HCEC 1CT (cell line): ENCODE results near the gene NSMCE1.

Experiments
- DNase-seq: peaks from one replicate; pipeline ENCODE4 v3.0.0-alpha.2; 2017

The NSMCE1 gene

GRCh38 chr16:27242398-27242797 is 26.2 kb downstream of the NSMCE1 start:
- no peak for DNase-seq

DNA sequence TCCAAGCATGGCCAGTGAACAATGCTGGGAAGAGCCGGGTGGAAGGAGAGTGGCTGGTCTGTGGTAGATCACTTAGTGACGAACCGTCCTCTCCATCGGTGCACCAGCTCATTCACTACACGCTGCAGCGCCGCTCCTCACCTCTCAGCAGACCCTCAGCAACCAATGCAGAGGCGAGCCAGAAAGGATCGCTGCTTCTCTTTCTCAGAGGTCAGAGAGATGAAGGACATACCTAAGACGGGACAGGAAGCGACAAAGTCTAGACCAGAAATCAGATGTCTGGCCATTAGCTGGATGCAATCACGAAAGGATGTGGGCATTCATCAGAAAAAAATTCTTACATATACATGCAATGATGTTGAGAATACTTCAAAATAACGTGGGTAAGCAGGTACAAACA is 26.9 kb downstream of the NSMCE1 start:
- DNase-seq, result no peak

DNA sequence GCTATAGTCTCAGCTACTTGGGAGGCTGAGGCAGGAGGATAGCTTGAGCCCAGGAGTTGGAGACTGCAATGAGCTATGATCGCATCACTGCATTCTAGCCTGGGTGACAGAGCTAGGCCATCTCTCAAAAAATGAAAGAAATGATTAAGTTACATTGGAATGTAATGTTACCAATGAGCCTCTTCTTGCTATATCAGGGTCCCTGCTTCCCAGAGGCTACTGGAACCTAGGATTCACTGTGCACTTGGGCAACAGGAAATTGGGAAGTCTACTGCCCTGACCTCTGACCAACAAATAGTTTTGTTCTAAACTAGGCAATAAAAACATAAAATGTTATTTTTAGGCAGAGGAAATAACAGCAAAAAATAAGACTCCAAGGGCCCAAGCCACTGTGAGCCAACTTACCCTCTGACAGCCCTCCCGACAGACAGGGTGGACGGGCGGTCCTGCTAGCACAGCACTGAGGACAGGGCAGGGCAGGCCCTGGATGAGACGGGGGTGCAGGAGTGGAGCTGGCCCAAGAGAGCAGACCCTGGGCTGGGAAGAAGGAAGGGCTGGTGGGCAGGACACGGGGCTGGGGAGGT is 27.5 kb downstream of the NSMCE1 start:
- DNase-seq, result peak; percentile 98

- no peak for DNase-seq
Observed at GRCh38 chr16:27239906-27240655, 28.5 kb downstream of the NSMCE1 start.

GRCh38 chr16:27239026-27239425 is 29.5 kb downstream of the NSMCE1 start:
- DNase-seq, result no peak

DNA sequence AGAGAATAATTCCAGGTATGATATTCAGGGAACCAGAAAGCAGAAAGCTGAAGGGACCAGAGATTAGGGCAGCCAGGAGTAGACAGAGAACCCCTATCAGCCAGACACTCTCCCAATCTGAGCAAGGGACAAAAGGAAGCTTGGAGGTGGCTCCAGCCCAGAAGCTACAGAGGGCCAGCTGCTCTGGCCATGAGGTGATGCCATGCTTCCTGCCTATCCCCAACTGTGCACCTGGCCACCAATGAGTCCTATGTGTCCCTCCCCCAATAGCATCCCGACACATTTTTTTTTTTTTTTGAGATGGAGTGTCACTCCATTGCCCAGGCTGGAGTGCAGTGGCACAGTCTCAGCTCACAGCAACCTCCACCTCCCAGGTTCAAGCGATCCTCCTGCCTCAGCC is 30.0 kb downstream of the NSMCE1 start:
- no peak for DNase-seq

GRCh38 chr16:27238016-27238587 is 30.5 kb downstream of the NSMCE1 start:
- no peak for DNase-seq

- no peak for DNase-seq
Observed at GRCh38 chr16:27237219-27238015, 31.2 kb downstream of the NSMCE1 start.

- DNase-seq, result no peak
Observed at GRCh38 chr16:27236635-27237218, 31.8 kb downstream of the NSMCE1 start.

DNA sequence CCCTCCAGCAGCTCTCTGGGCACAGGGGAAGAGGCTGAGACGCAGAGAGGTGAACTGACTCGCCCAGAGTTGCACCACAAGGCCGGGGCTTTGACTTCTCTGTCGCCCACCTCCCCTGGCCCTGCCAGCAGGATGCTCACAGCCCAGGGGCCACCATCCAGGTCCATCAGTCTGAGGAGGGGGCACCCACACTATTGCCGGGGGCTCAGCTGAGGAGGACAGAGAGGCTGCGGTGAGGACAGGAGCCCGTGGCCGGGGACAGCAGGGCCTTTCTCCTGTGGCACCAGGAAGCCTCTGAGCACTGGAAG is 32.7 kb downstream of the NSMCE1 start:
- DNase-seq, result no peak

DNA sequence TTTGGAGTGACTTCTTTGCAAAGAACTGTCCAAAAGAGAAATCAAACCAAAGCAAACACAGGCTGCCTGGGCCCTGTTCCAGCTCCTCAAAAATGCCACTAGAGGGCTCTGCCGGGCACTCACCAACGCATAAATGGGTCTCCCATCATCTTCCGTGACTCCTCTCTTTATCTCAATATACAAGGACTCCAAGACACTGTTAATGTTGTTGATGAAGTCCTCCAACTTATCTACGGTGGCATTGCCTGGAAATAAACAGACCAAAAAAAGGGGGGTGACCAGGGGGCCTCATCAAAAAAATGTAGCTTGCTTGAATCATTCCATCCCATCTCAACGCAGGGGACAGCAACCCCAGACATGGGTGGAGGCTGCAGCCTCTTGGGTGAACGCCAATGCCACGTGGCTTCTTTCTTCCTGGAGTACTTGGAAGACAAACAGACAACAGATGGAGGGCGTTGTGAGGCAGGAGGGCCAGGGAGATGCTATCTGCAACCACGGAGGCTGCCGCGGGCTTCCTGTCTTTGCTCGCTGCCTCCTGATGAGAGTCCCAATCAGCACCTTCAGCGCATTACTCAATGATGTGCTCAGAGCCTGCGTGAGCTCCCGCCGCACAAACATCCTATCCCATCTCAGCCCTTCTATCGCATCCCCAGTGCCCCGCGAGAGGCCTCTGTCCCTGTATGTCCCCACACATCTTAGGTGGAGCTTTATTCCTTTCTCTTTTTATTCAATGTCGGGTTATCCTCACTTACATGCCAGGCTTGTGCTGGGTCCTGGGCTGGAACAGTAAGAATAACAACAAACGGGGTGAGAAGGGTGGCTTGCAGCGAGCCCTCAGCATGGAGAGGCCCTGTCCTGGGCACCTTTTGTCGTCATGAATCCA is 33.3 kb downstream of the NSMCE1 start:
- peak; percentile 75 for DNase-seq

DNA sequence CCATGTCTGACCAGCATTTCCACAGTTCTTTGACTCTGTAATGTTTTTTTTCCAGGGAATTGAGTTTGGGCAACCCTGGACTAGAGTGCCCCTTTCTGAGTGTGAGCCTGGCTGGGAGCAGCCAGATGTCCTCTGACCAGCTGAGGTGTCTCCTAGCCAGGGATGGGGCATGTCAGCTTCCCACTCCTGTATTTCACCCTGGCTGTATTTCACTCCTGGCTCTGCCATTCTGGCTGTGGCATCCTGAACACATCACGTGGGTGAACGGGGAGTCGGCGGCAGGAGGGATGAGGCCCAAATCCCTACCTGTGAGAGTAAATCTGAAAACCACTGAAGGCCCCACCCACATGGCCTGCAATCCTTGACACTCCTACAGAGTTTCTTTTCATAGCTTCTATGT is 34.0 kb downstream of the NSMCE1 start:
- no peak for DNase-seq

GRCh38 chr16:27234171-27234570 is 34.4 kb downstream of the NSMCE1 start:
- DNase-seq, result no peak

GRCh38 chr16:27233731-27234130 is 34.8 kb downstream of the NSMCE1 start:
- no peak for DNase-seq

- no peak for DNase-seq
Observed at GRCh38 chr16:27232901-27233625, 35.5 kb downstream of the NSMCE1 start.

DNA sequence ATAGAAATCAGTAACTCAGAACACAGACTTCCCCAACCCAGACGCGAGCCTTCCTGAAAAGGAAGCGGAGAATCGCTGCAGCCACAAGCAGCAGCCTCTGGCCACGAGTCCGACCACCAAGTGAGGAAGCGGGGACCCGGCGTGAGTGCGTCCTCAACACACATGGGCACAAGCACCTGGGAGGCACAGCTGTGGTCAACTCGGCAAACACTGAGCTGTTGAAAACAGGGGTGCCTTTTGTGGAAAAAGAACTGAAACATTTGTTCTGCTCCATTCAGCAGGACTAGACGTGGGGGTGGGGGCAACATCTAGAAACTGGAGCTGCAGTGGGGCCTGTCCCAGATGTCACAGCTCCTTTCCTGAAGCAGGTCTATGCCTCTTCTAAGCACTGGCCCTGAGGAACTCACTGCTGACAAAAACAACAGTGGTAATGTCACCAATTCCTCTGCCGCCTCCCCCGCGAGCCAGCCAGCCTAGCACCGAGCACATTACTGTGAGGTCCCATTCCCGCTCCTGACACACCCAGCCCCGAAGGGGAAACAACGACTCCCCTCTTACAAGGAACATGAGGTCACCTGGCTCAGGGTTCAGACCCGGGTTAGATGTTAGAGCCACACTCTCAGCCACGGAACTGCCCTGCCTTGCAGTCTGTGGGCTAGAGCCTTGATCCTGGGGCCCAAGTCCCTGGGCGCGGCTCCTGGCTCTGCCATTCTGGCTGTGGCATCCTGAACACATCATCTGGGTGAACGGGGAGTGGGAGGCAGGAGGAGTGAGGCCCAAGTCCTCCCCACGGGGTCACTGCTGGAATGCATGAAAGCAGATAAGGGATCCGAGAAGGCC is 36.3 kb downstream of the NSMCE1 start:
- DNase-seq, result no peak

DNA sequence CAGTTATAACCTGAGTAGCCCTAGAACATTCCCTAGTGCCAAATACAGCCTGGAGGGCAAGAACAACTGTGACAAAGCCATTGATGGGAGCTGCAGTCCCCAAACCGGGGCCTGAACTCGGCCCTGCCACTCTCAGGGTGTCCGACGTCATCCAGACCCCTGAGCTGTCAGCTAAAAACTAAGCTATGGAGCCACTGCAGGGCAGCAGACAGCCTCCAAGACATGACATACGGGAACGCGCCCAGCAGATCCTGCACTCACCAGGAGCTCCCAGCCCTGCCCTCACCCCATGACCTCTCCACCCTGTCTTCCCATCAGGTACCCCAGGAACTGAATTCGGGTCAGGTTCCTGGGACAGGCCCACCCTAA is 36.9 kb downstream of the NSMCE1 start:
- no peak for DNase-seq

GRCh38 chr16:27230562-27231001 is 38.0 kb downstream of the NSMCE1 start:
- DNase-seq, result no peak

DNA sequence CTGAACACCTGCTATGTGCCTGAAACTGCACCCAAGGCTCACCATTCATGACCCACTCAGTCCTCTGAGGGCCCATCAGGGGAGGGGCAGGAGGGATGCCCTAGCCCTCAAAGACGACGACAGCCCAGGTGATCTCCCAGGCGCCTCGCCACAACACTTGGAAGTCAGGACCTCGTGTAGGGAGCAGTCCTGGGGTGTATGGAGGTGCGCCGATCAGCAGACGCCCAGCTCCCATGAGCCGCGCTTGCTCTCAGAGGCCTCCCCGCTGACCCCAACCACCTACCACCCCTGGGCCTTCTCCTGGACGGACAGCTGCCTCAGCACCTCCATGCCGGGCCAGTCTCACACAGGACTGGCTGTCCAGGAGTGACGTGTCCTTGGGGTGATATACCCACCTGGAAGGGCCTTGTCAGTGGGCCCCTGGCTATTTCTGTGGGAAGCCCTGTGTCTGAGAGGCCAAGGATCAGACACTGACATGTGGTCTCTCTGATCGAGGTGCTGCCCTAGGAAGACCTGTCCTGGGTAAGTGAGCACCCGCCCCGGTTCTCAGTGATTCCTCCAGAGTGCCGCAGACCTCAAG is 38.6 kb downstream of the NSMCE1 start:
- DNase-seq, result no peak
